BLaER1 (cell line): Measurements from ENCODE around the gene CLCN7.

Source experiments
- H3K27ac ChIP-seq: shearing (Covaris generic); formaldehyde crosslinking; 2 replicates; pipeline ENCODE4 v1.8.1; 2022
- H3K27me3 ChIP-seq: shearing (Covaris generic); formaldehyde crosslinking; 2 replicates; pipeline ENCODE4 v1.8.1; 2022
- H3K36me3 ChIP-seq: shearing (Covaris generic); formaldehyde crosslinking; 2 replicates; pipeline ENCODE4 v1.8.1; 2022
- H3K4me1 ChIP-seq: shearing (Covaris generic); formaldehyde crosslinking; 2 replicates; pipeline ENCODE4 v1.8.1; 2022
- H3K4me2 ChIP-seq: shearing (Covaris generic); formaldehyde crosslinking; 2 replicates; pipeline ENCODE4 v1.8.1; 2022
- H3K4me3 ChIP-seq: shearing (Covaris generic); formaldehyde crosslinking; 2 replicates; pipeline ENCODE4 v1.8.1; 2022
- H3K9ac ChIP-seq: shearing (Covaris generic); formaldehyde crosslinking; 2 replicates; pipeline ENCODE4 v1.8.1; 2022
- H3K9me3 ChIP-seq: shearing (Covaris generic); formaldehyde crosslinking; 2 replicates; pipeline ENCODE4 v1.8.1; 2022
- H4K20me1 ChIP-seq: shearing (Covaris generic); formaldehyde crosslinking; 2 replicates; pipeline ENCODE4 v1.8.1; 2022
- Cebpa-rat ChIP-seq: shearing (Covaris generic); IDR thresholded peaks from 2 replicates; pipeline ENCODE4 v1.8.1; 2022

CLCN7 gene

DNA sequence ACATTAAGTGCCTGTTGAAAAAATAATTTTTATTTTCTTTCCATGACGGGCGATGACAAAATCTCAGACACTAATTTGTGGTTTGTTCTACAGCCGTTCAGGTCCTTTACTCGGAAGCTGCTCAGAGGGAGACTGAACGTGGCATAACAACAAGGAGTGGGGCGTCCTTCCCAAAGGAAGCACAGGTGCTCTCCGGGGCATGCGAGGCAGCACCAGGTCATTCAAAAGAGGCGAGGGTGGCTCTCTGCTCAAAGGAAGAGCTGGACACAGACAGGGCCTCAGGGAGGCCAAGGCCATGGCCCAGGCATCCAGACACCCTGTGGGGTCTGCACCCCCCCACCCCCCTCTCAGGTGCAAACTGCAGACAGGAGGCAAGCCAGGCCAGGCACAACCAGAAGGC is 76.5 kb downstream of the CLCN7 start:
- Histone ChIP-seq H3K4me2 (peak overlapping the region; percentile 43), H3K4me1 (peaks cover 35% of the 10 kb centered on the region), H3K27ac (peak overlapping the region; percentile 51; the same call in 1 of the 2 replicates), H4K20me1 (peaks cover 42% of the 10 kb centered on the region), H3K9me3 (no peaks in the 10 kb centered on the region), H3K9ac (peak overlapping the region; percentile 25; the same call in 1 of the 2 replicates), H3K27me3 (no peaks in the 10 kb centered on the region), H3K4me3 (no peak overlapping the region), H3K36me3 (peaks cover 94% of the 10 kb centered on the region)
- no peak for TF ChIP-seq Cebpa-rat

DNA sequence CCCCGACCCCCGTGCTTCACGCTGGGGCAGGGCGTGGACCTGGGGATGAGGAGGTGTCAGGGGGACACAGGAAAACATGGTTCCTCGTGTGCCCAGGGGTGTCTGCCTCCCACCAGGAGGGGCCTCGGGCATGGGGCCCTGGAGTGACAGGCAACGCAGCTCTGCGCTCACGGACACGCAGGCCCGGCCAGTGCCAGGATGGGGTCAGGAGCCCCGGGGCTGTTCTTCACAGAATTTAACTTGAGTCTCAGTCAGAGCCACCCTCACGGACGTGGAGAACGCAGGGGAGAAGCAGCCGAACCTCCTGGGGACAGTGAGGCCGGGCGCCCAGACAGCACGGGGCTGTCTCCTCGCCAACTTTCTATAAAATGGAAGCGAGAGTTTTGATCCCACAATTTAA is 77.0 kb downstream of the CLCN7 start:
- no peak overlapping the region for H3K27ac ChIP-seq
- H3K27me3 ChIP-seq = no peaks in the 10 kb centered on the region
- peaks cover 94% of the 10 kb centered on the region for H3K36me3 ChIP-seq
- no peak overlapping the region for H3K9ac ChIP-seq
- H4K20me1 ChIP-seq = peaks cover 36% of the 10 kb centered on the region
- TF ChIP-seq Cebpa-rat = no peak
- no peak overlapping the region for H3K4me3 ChIP-seq
- H3K4me1 ChIP-seq = peaks cover 41% of the 10 kb centered on the region
- no peaks in the 10 kb centered on the region for H3K9me3 ChIP-seq
- H3K4me2 ChIP-seq = no peak overlapping the region

DNA sequence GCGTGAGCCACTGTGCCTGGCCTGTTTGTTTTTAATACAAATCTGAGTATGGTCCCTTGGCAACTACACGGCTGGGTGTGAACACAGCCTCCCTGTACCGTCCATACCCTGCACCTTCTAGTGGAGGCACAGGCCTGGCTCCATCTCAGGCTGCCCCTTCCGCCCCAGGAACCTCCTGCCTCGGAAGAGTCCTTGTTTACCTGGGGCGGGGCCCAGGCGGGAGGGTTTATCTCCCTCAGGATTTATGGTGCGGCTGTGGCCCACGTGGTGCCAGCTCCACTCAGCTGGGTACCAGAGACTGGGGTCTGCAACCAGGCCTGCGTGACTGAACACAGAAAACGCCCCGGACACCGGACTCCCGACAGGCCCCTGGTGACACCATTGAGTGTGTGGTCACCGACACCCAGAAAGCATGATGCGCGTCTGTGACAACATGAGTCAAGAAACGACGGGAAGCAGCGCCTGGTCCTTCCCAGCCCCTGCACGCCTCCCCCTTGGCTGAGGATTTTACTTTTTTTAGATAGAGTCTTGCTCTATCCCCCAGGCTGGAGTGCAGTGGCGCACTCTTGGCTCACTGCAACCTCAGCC is 79.3 kb downstream of the CLCN7 start:
- Histone ChIP-seq H3K4me1 (peaks cover 60% of the 10 kb centered on the region), H3K4me2 (no peak overlapping the region), H4K20me1 (peaks cover 17% of the 10 kb centered on the region), H3K9ac (no peak overlapping the region), H3K9me3 (peaks cover 10% of the 10 kb centered on the region; the same call in 1 of the 2 replicates), H3K27me3 (no peaks in the 10 kb centered on the region), H3K36me3 (peaks cover 94% of the 10 kb centered on the region), H3K4me3 (no peak overlapping the region), H3K27ac (no peak overlapping the region)
- TF ChIP-seq Cebpa-rat = no peak
